Ishikawa (cell line): ENCODE results near the gene MAP4K3.

ENCODE experiments used
- CEBPB ChIP-seq: IDR thresholded peaks from 2 replicates; pipeline ENCODE4 v1.6.1; 2012
- CREB1 ChIP-seq: IDR thresholded peaks from 2 replicates; pipeline ENCODE4 v1.6.1; 2012; ENCODE audit warnings: low read depth
- EGR1 ChIP-seq: IDR thresholded peaks from 2 replicates; pipeline ENCODE4 v1.6.1; 2012
- FOXM1 ChIP-seq: IDR thresholded peaks from 2 replicates; pipeline ENCODE4 v1.6.1; 2012; ENCODE audit warnings: low read depth, borderline replicate concordance
- NFIC ChIP-seq: IDR thresholded peaks from 2 replicates; pipeline ENCODE4 v1.6.1; 2012
- RAD21 ChIP-seq: IDR thresholded peaks from 2 replicates; pipeline ENCODE4 v1.6.1; 2012; ENCODE audit warnings: low read depth
- YY1 ChIP-seq: IDR thresholded peaks from 2 replicates; pipeline ENCODE4 v1.6.1; 2012; ENCODE audit warnings: low read depth

GRCh38 chr2:39383146-39383545 is 53.9 kb downstream of the MAP4K3 start:
- TF ChIP-seq RAD21, result no peak
- no peak for TF ChIP-seq NFIC
- TF ChIP-seq YY1, result no peak
- no peak for TF ChIP-seq FOXM1
- no peak for TF ChIP-seq EGR1
- TF ChIP-seq CREB1, result no peak
- no peak for TF ChIP-seq CEBPB
